DND-41 (cell line): ENCODE results near the gene SEMA4C.

Source experiments
- EZH2 ChIP-seq: IDR thresholded peaks from 3 replicates; pipeline ENCODE4 v1.6.1; 2012; ENCODE audit warnings: borderline replicate concordance, low read depth, mild to moderate bottlenecking, moderate library complexity, low read length, inconsistent platforms; ENCODE audit not compliant: severe bottlenecking
- TF ChIP-seq, protein P1 (sequence below): IDR thresholded peaks from 2 replicates; pipeline ENCODE4 v1.5.1; 2012; ENCODE audit warnings: borderline replicate concordance, low read length, moderate library complexity, mild to moderate bottlenecking; ENCODE audit not compliant: poor library complexity, severe bottlenecking; ENCODE audit errors: extremely low read depth

DNA sequence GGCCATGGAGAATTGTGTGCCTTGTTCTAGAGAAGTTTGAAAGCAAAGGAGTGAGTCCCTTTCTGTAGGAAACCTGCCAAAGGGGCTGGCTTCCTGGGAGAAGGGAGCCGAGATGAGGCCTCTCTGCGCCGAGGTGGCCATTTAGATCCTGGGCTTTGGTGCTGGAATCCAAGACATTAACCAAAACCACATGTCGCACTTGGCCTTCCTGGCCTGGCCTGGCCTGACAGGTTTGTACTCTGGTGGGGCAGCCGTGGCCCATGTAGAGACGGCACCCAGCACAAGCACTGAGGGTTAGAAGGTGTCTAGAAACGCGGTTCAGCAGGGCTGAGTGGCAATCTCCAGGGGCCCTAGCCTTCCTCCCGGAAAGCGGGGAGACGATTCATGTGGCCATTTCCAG, 46.7 kb downstream of the SEMA4C start:
- no peak for TF ChIP-seq EZH2
- TF ChIP-seq, protein P1, sequence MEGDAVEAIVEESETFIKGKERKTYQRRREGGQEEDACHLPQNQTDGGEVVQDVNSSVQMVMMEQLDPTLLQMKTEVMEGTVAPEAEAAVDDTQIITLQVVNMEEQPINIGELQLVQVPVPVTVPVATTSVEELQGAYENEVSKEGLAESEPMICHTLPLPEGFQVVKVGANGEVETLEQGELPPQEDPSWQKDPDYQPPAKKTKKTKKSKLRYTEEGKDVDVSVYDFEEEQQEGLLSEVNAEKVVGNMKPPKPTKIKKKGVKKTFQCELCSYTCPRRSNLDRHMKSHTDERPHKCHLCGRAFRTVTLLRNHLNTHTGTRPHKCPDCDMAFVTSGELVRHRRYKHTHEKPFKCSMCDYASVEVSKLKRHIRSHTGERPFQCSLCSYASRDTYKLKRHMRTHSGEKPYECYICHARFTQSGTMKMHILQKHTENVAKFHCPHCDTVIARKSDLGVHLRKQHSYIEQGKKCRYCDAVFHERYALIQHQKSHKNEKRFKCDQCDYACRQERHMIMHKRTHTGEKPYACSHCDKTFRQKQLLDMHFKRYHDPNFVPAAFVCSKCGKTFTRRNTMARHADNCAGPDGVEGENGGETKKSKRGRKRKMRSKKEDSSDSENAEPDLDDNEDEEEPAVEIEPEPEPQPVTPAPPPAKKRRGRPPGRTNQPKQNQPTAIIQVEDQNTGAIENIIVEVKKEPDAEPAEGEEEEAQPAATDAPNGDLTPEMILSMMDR, result no peak
